ENCODE results near the gene TRIO.

The TRIO gene

GRCh38 chr5:14171046-14171445 lies 27.9 kb downstream of the TRIO start:
- no peak for DNase-seq

GRCh38 chr5:14171621-14172020 lies 28.5 kb downstream of the TRIO start:
- peak; percentile 29 for DNase-seq

GRCh38 chr5:14172149-14172795 lies 29.1 kb downstream of the TRIO start:
- DNase-seq, result no peak

GRCh38 chr5:14173377-14174229 lies 30.5 kb downstream of the TRIO start:
- DNase-seq, result peak; percentile 37

GRCh38 chr5:14174230-14174636 lies 31.1 kb downstream of the TRIO start:
- DNase-seq, result peak; percentile 60

- DNase-seq, result peak; percentile 69
These were observed 32.2 kb downstream of the TRIO start for GRCh38 chr5:14175381-14175780.

- DNase-seq, result no peak
These were observed 33.7 kb downstream of the TRIO start for GRCh38 chr5:14176888-14177287.

GRCh38 chr5:14177634-14178033 lies 34.5 kb downstream of the TRIO start:
- no peak for DNase-seq

- DNase-seq, result no peak
These were observed 34.9 kb downstream of the TRIO start for GRCh38 chr5:14178091-14178490.

- peak; percentile 39 for DNase-seq
These were observed 35.6 kb downstream of the TRIO start for GRCh38 chr5:14178671-14179211.

GRCh38 chr5:14179446-14179845 lies 36.3 kb downstream of the TRIO start:
- no peak for DNase-seq

- DNase-seq, result no peak
These were observed 37.3 kb downstream of the TRIO start for GRCh38 chr5:14180437-14180836.

- DNase-seq, result no peak
These were observed 38.3 kb downstream of the TRIO start for GRCh38 chr5:14181299-14181968.

GRCh38 chr5:14182761-14183160 lies 39.6 kb downstream of the TRIO start:
- no peak for DNase-seq

- no peak for DNase-seq
These were observed 40.2 kb downstream of the TRIO start for GRCh38 chr5:14183187-14183939.

- DNase-seq, result no peak
These were observed 40.9 kb downstream of the TRIO start for GRCh38 chr5:14184082-14184481.

- no peak for DNase-seq
These were observed 41.6 kb downstream of the TRIO start for GRCh38 chr5:14184725-14185124.

GRCh38 chr5:14185326-14186058 lies 42.4 kb downstream of the TRIO start:
- DNase-seq, result no peak

- no peak for DNase-seq
These were observed 43.1 kb downstream of the TRIO start for GRCh38 chr5:14186059-14186830.

- no peak for DNase-seq
These were observed 44.0 kb downstream of the TRIO start for GRCh38 chr5:14187157-14187556.

GRCh38 chr5:14187660-14188059 lies 44.5 kb downstream of the TRIO start:
- DNase-seq, result no peak
